ENCODE results near the gene GYS1.
"Not testable (repeated sequence)": the region's sequence is repeated elsewhere in the genome, so short reads cannot be mapped to it uniquely, and the experiment has no call there.

Gene GYS1

GRCh38 chr19:48993175-48994034 is at the start of gene GYS1, which contains the start of gene RUVBL2:
Gene GYS1 (minus strand): TSS chr19:48993309. CDS start chr19:48993112, 197 bp downstream.
Gene RUVBL2 (plus strand): TSS chr19:48993887. CDS start chr19:48993912, 25 bp downstream.
- peak; percentile 83 for DNase-seq (ENCODE audit: insufficient read length, low spot score)
- FAIRE-seq, result peak; percentile 74
- peak; percentile 72 for TF ChIP-seq POLR2A (IDR thresholded peaks at IDR 0.05; ENCODE audit: low read depth, low read length)

DNA sequence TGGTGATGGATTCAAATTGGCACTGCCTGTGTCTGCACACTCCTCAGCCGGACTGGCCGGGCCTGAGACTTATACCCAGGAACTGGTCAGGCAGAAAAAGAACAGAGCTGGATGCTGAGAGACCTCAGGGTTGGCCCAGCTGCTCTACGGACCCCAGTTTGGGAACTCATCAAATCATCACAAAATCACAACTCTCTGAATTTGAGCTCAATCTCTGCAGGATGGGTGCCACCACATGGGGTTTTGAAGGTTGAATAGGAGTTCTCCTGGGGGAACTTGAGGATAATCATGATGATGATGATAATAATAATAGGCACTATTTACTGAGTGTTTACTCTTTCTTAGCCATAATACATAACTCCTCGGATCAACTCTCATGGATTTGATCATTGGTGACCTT is 49.6 kb upstream of the GYS1 start:
- FAIRE-seq; DNase-seq (ENCODE audit: insufficient read length, low spot score): not testable (repeated sequence)

DNA sequence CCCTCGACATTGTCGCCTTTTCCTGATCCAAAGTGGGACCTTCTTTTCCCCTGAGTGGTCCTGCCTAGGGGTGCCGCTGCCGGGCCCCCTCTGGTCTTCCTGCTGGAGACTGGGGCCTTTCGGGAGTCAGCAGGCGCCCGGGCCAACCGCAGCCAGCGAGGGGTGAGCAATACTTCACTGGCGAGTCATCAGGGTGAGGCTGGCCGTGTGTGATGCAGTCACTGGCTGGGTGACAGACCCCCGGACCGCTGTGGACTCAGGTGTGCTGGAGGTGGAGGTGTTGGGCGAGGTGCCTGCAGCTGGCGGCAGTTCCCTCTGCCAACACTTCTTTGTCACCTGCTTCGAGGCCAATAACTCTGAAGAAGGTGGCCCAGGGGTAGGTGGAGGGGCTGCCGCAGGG is 49.1 kb upstream of the GYS1 start:
- no peak for TF ChIP-seq POLR2A (IDR thresholded peaks at IDR 0.05; ENCODE audit: low read depth, low read length)
- DNase-seq (ENCODE audit: insufficient read length, low spot score), result no peak
- FAIRE-seq, result no peak

- not testable (repeated sequence) for DNase-seq (ENCODE audit: insufficient read length, low spot score); FAIRE-seq
Observed at GRCh38 chr19:49039736-49040135, 46.6 kb upstream of the GYS1 start.

DNA sequence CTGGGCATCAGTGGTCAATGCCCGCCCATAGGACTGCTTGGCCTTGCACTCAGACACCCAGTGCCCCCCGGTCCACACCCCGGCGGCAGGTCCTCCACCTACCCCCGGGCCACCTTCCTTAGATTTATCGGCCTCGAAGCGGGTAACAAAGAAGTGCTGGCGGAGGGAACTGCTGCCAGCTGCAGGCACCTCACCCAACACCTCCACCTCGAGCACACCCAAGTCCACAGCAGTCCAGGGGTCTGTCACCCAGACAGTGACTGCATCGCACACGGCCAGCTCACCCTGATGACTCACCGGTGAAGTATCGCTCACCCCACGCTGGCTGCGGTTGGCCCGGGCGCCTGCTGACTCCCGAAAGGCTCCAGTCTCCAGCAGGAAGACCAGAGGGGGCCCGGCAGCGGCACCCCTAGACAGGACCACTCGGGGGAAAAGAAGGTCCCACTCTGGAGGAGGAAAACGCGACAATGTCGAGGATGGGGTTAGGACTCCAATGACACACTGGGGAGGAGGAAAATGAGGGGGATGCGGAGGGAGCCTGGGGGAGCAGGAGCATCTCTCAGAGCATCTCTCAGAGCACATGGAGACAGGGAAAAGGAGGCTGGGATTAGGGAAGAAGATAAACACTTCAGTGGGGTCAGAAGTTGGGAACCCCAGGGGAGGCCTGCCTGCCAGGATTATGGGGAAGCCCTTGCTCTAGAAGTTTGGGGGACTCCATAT is 45.6 kb upstream of the GYS1 start:
- not testable (repeated sequence) for FAIRE-seq; DNase-seq (ENCODE audit: insufficient read length, low spot score)

- FAIRE-seq; DNase-seq (ENCODE audit: insufficient read length, low spot score): not testable (repeated sequence)
Observed at GRCh38 chr19:49038111-49038510, 45.0 kb upstream of the GYS1 start.

DNA sequence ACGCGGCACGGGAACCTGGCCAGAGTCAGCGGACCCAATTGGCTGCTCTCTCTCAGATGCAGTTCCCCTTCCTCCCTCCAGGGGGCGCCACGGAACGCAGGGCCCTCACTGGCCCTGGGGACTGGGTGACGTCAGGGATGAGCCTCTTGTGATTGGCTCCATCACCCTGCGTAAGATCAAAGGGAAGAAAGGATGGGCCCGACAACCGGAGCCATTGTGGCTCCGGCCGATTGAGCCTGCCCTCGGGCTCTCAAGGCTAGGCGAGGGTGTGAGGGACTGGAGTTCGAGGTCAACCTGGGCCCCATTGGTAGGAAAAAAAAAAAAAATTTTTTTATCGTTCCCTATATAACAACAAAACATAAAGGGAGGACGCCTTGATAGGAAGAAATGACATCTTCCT is 43.7 kb upstream of the GYS1 start, which contains the start of gene CGB1:
Gene CGB1 (minus strand): TSS at position 81 of the 400 bp plus-strand sequence. CDS start 184 bp downstream, outside the sequence.
- not testable (repeated sequence) for DNase-seq (ENCODE audit: insufficient read length, low spot score); FAIRE-seq

DNA sequence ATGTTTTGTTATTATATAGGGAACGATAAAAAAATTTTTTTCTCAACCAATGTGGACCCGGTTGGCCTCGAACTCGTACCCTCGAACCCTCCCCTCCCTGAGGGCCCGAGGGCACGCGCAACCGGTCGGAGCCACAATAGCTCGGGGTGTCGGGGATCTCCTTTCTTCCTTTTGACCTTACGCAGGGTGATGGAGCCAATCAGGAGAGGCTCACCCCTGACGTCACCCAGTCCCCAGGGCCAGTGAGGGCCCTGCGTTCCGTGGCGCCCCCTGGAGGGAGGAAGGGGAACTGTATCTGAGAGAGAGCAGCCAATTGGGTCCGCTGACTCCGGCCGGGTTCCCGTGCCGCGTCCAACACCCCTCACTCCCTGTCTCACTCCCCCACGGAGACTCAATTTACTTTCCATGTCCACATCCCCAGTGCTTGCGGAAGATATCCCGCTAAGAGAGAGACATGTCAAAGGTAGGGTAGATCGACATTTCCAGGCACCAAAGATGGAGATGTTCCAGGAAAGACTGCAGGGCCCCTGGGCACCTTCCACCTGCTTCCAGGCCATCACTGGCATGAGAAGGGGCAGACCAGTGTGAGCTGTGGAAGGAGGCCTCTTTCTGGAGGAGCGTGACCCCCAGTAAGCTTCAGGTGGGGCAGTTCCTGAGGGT is 38.7 kb upstream of the GYS1 start, which contains the start of gene CGB2:
Gene CGB2 (plus strand): TSS at position 249 of the 660 bp plus-strand sequence. CDS start 206 bp downstream, at position 455.
- FAIRE-seq; DNase-seq (ENCODE audit: insufficient read length, low spot score): not testable (repeated sequence)

GRCh38 chr19:49030323-49030722 is 37.2 kb upstream of the GYS1 start:
- not testable (repeated sequence) for FAIRE-seq; DNase-seq (ENCODE audit: insufficient read length, low spot score)

- DNase-seq (ENCODE audit: insufficient read length, low spot score); FAIRE-seq: not testable (repeated sequence)
Observed at GRCh38 chr19:49029749-49030148, 36.6 kb upstream of the GYS1 start.

GRCh38 chr19:49028686-49029085 is 35.6 kb upstream of the GYS1 start:
- FAIRE-seq; DNase-seq (ENCODE audit: insufficient read length, low spot score): not testable (repeated sequence)

GRCh38 chr19:49025599-49025998 is 32.5 kb upstream of the GYS1 start:
- DNase-seq (ENCODE audit: insufficient read length, low spot score), result not testable (repeated sequence)
- FAIRE-seq, result peak; percentile 50

DNA sequence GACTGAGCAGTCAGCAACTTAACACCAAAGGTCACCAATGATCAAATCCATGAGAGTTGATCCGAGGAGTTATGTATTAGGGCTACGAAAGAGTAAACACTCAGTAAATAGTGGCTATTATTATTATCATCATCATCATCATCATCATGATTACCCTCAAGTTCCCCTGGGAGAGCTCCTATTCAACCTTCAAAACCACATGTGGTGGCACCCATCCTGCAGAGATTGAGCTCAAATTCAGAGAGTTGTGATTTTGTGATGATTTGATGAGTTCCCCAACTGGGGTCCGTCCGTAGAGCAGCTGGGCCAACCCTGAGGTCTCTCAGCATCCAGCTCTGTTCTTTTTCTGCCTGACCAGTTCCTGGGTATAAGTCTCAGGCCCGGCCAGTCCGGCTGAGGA is 32.0 kb upstream of the GYS1 start:
- DNase-seq (ENCODE audit: insufficient read length, low spot score); FAIRE-seq: not testable (repeated sequence)

- FAIRE-seq; DNase-seq (ENCODE audit: insufficient read length, low spot score): not testable (repeated sequence)
Observed at GRCh38 chr19:49024233-49024632, 31.1 kb upstream of the GYS1 start, which contains the start of gene CGB3. Gene CGB3 (minus strand): TSS chr19:49024333. CDS start chr19:49023971, 362 bp downstream.
